ENCODE measurements around the gene GRAMD4.

Gene GRAMD4

DNA sequence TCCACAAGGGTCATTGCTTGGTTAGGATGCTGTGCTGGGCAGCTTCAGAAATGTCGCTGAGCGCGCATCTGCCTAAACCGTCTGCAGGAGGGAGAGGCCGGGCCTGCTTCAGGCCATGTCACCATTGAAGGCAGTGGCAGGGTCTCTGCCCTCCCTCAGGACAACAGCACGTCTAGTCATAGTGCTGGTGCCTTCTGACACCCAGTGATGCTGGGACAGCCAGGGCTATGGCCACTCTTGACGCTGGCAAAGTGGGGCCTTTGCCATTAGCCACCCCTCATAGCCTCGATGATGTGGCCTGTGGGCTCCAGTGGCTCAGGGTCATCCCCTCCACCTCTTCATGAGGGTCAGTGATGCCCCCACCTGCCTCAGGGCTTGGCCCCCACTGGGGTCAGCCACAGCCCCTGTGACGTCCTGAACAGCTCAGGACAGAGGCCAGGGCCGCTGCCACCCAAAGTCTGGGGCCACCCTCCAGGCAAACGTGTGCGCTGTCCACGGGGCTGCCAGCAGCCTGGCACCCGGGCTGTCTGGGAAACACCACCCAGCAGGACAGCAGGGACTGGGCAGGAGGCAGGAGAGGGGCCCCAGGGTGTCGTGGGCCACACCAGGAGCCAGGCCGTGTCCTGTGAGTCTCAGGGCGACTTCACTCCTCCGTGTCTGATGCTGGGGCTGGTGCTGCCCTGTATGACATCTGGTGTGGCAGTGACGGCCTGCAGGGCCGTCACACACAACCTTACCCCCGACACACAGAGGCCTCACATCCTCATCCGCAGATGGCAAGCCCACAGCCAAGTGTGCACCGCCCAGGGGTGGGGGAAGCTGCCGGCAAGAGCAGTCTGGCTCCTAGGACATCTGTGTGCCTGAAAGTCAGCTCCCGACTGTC, 75.4 kb downstream of the GRAMD4 start:
- DNase-seq, result no peak
- Histone ChIP-seq H3F3A (ENCODE audit: insufficient read depth, low read length) (no peaks in the 10 kb centered on the region), H3K27ac (ENCODE audit: low read length) (no peak overlapping the region), H3K36me3 (replicated peaks; ENCODE audit: insufficient read depth, low read length) (peaks cover 7% of the 10 kb centered on the region; the same call in 1 of the 2 replicates), H4K20me1 (ENCODE audit: insufficient read depth, low read length) (no peaks in the 10 kb centered on the region), H3K4me2 (ENCODE audit: low read depth, low read length) (no peak overlapping the region), H3K4me3 (ENCODE audit: low read length) (no peak overlapping the region), H3K9ac (ENCODE audit: low read length) (no peak overlapping the region), H2AFZ (ENCODE audit: low read length) (no peak overlapping the region), H3K9me3 (replicated peaks; ENCODE audit: insufficient read depth, low read length) (no peaks in the 10 kb centered on the region), H3K27me3 (replicated peaks; ENCODE audit: insufficient read depth, low read length) (no peaks in the 10 kb centered on the region), H3K4me1 (ENCODE audit: low read length) (no peaks in the 10 kb centered on the region), H3K9me2 (replicated peaks; ENCODE audit: insufficient read depth, low read length) (no peaks in the 10 kb centered on the region), H3K79me2 (ENCODE audit: low read length) (0 out of 2 replicates have a peak, but pooled peaks cover 2% of the 10 kb centered on the region)
- TF ChIP-seq, protein P1, sequence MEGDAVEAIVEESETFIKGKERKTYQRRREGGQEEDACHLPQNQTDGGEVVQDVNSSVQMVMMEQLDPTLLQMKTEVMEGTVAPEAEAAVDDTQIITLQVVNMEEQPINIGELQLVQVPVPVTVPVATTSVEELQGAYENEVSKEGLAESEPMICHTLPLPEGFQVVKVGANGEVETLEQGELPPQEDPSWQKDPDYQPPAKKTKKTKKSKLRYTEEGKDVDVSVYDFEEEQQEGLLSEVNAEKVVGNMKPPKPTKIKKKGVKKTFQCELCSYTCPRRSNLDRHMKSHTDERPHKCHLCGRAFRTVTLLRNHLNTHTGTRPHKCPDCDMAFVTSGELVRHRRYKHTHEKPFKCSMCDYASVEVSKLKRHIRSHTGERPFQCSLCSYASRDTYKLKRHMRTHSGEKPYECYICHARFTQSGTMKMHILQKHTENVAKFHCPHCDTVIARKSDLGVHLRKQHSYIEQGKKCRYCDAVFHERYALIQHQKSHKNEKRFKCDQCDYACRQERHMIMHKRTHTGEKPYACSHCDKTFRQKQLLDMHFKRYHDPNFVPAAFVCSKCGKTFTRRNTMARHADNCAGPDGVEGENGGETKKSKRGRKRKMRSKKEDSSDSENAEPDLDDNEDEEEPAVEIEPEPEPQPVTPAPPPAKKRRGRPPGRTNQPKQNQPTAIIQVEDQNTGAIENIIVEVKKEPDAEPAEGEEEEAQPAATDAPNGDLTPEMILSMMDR (IDR thresholded peaks at IDR 0.05; ENCODE audit: low read length), result no peak
- TF ChIP-seq EZH2 (optimal IDR thresholded peaks at IDR 0.05; ENCODE audit: low read depth, low read length), result no peak
- no peak for TF ChIP-seq EZH2phosphoT487 (IDR thresholded peaks at IDR 0.05; ENCODE audit: low read length)

DNA sequence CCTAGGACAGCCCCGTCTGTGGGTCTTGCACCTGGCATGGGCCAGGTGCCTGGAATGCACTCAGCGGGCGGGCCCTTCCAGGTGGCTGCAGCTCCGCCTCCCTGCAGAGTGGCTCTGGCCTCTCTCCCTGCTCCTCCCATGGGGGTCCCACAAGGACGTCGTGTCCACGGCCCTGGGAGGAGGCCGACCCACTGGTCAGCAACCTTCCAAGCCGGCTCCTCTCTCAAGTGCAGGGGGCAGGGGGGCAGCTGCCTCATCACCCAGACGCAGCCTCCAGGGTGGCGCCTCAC, 76.0 kb downstream of the GRAMD4 start:
- Histone ChIP-seq H3K36me3 (replicated peaks; ENCODE audit: insufficient read depth, low read length) (peaks cover 4% of the 10 kb centered on the region; the same call in 1 of the 2 replicates), H4K20me1 (ENCODE audit: insufficient read depth, low read length) (no peaks in the 10 kb centered on the region)

DNA sequence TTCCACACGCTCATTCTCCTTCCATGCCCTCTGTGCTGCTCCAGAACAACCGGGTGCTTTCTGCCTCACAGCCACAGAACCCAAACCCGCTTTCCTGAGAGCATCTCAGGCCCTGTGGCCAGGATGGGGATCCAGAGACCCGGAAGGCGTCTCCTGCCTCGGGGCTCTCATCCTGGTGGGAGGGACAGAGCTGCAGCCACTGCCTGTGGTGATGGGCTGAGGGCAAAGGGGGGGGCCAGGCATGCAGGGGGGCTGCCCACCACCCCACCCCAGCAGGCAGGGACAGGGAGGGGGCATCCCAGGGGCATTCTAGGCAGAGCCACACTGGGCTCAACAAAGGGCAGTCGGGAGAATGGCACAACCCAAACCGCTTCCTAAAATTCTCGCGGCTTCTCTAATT, 76.4 kb downstream of the GRAMD4 start:
- no peaks in the 10 kb centered on the region for H3F3A ChIP-seq (ENCODE audit: insufficient read depth, low read length)
- H3K27me3 ChIP-seq (replicated peaks; ENCODE audit: insufficient read depth, low read length), result no peaks in the 10 kb centered on the region
- TF ChIP-seq, protein P1 (IDR thresholded peaks at IDR 0.05; ENCODE audit: low read length), result no peak
- TF ChIP-seq EZH2phosphoT487 (IDR thresholded peaks at IDR 0.05; ENCODE audit: low read length) (no peak), EZH2 (optimal IDR thresholded peaks at IDR 0.05; ENCODE audit: low read depth, low read length) (no peak)
- no peaks in the 10 kb centered on the region for H3K9me2 ChIP-seq (replicated peaks; ENCODE audit: insufficient read depth, low read length)
- H2AFZ ChIP-seq (ENCODE audit: low read length), result no peak overlapping the region
- H3K4me1 ChIP-seq (ENCODE audit: low read length), result no peaks in the 10 kb centered on the region
- H3K9me3 ChIP-seq (replicated peaks; ENCODE audit: insufficient read depth, low read length), result no peaks in the 10 kb centered on the region
- peaks cover 4% of the 10 kb centered on the region; the same call in 1 of the 2 replicates for H3K36me3 ChIP-seq (replicated peaks; ENCODE audit: insufficient read depth, low read length)
- H3K4me2 ChIP-seq (ENCODE audit: low read depth, low read length), result no peak overlapping the region
- no peak overlapping the region for H3K27ac ChIP-seq (ENCODE audit: low read length)
- H3K9ac ChIP-seq (ENCODE audit: low read length), result no peak overlapping the region
- DNase-seq, result no peak
- no peak overlapping the region for H3K4me3 ChIP-seq (ENCODE audit: low read length)
- H4K20me1 ChIP-seq (ENCODE audit: insufficient read depth, low read length), result no peaks in the 10 kb centered on the region
- H3K79me2 ChIP-seq (ENCODE audit: low read length), result 0 out of 2 replicates have a peak, but pooled peaks cover 2% of the 10 kb centered on the region

More for the DNA sequence above, 76.0 kb downstream of the GRAMD4 start:
- no peak overlapping the region for H2AFZ ChIP-seq (ENCODE audit: low read length)
- H3K4me1 ChIP-seq (ENCODE audit: low read length), result no peaks in the 10 kb centered on the region
- no peak overlapping the region for H3K4me2 ChIP-seq (ENCODE audit: low read depth, low read length)
- no peaks in the 10 kb centered on the region for H3K27me3 ChIP-seq (replicated peaks; ENCODE audit: insufficient read depth, low read length)
- no peaks in the 10 kb centered on the region for H3K9me2 ChIP-seq (replicated peaks; ENCODE audit: insufficient read depth, low read length)
- no peak overlapping the region for H3K9ac ChIP-seq (ENCODE audit: low read length)
- H3F3A ChIP-seq (ENCODE audit: insufficient read depth, low read length), result no peaks in the 10 kb centered on the region
- no peak overlapping the region for H3K27ac ChIP-seq (ENCODE audit: low read length)
- no peak for TF ChIP-seq EZH2phosphoT487 (IDR thresholded peaks at IDR 0.05; ENCODE audit: low read length)
- TF ChIP-seq EZH2 (optimal IDR thresholded peaks at IDR 0.05; ENCODE audit: low read depth, low read length), result no peak
- TF ChIP-seq, protein P1 (IDR thresholded peaks at IDR 0.05; ENCODE audit: low read length), result no peak
- no peak overlapping the region for H3K4me3 ChIP-seq (ENCODE audit: low read length)
- 0 out of 2 replicates have a peak, but pooled peaks cover 2% of the 10 kb centered on the region for H3K79me2 ChIP-seq (ENCODE audit: low read length)
- DNase-seq, result no peak
- H3K9me3 ChIP-seq (replicated peaks; ENCODE audit: insufficient read depth, low read length), result no peaks in the 10 kb centered on the region

Measured in MM.1S (cell line).